Stimulated activated effector memory CD8-positive, alpha-beta T cell treated with anti-CD3 and anti-CD28 coated beads, Interleukin-12 subunit alpha, Interleukin-12 subunit beta, amount 100 ng/mL, for 72 hours (primary cell): ENCODE data around the gene TDG.

Experiments
- ATAC-seq: fragments of 150-1000 bp; cut with Tn5 transposase; 2 replicates; pipeline ENCODE4 v1.10.0; 2021
- DNase-seq, 2 donors: peaks; one replicate each; pipeline ENCODE4 v3.0.0; 2021 to 2022; ENCODE audit warnings: low spot score in 2 of 2
- H3K27ac Mint-ChIP-seq: one replicate; pipeline ENCODE4 v1.8.0; 2022; ENCODE audit warnings: mild to moderate bottlenecking, mixed read lengths
- H3K36me3 Mint-ChIP-seq: one replicate; pipeline ENCODE4 v1.8.0; 2022; ENCODE audit warnings: mild to moderate bottlenecking, mixed read lengths
- H3K4me1 Mint-ChIP-seq: one replicate; pipeline ENCODE4 v1.8.0; 2022; ENCODE audit warnings: mixed read lengths
- H3K4me3 Mint-ChIP-seq: one replicate; pipeline ENCODE4 v1.8.0; 2022; ENCODE audit warnings: mild to moderate bottlenecking, mixed read lengths
- H3K9me3 Mint-ChIP-seq: one replicate; pipeline ENCODE4 v1.8.0; 2022; ENCODE audit warnings: mixed read lengths

Gene TDG

DNA sequence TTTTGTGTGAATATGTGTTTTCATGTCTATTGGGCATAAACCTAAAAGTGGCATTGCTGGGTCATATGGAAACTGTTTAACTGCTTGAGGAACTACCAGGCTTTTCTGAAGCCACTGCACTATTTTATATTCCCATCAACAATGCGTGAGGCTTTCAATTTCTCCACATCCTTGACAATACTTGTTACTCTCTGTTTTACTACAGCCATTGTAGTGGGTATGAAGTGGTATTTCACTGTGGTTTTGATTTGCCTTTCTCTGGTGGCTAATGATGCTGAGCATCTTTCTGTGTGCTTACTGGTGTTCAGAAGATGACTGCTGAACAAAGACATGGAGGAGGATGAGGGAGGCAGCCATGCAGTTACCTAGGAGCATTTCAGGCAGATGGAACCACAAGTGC, 13.2 kb upstream of the TDG start:
- Mint-ChIP-seq H3K27ac (peak overlapping the region; percentile 19), H3K36me3 (peaks cover 83% of the 10 kb centered on the region), H3K4me1 (peaks cover 65% of the 10 kb centered on the region), H3K4me3 (peak overlapping the region; percentile 10), H3K9me3 (no peaks in the 10 kb centered on the region)
- DNase-seq (no peak), ATAC-seq (peak; percentile 68)

- H3K36me3 Mint-ChIP-seq, result peaks cover 50% of the 10 kb centered on the region
- peaks cover 49% of the 10 kb centered on the region for H3K4me1 Mint-ChIP-seq
- ATAC-seq (no peak), DNase-seq (no peak)
- no peaks in the 10 kb centered on the region for H3K9me3 Mint-ChIP-seq
- H3K27ac Mint-ChIP-seq, result peak overlapping the region; percentile 92
- H3K4me3 Mint-ChIP-seq, result peak overlapping the region; percentile 84
These were observed 9.7 kb upstream of the TDG start for GRCh38 chr12:103955811-103956508.

DNA sequence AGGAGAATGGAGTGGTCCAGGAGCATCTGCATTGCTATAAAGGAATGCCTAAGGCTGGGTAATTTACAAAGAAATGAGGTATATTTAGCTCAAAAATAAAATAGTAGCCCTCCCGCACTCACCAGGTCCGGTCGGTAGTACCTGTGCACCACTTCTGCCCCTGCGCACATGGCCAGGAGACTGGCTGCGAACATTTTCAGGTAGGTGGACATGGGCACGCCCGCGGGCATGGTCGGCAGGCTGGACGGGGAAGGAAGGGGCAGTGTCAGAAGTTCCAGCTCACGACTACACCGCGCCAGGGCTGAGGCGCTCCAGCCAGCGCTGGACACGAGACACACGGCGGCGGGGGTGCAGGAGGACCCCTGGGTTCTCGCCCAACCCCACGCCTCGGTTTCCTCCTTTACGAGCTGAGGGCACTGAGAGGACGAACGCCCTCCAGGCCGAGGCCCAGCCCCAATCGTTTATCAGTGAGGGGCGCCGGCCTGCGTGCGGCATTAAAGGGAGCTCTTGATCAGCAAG, 9.1 kb upstream of the TDG start:
- ATAC-seq (no peak), DNase-seq (no peak)
- Mint-ChIP-seq H3K36me3 (peaks cover 44% of the 10 kb centered on the region), H3K27ac (peak overlapping the region; percentile 92), H3K4me3 (peak overlapping the region; percentile 84), H3K9me3 (no peaks in the 10 kb centered on the region), H3K4me1 (peaks cover 49% of the 10 kb centered on the region)

- ATAC-seq, result no peak
- Mint-ChIP-seq H3K36me3 (peaks cover 31% of the 10 kb centered on the region), H3K27ac (peak overlapping the region; percentile 92)
These were observed 7.7 kb upstream of the TDG start for GRCh38 chr12:103957865-103958388.

GRCh38 chr12:103958621-103959020, 7.1 kb upstream of the TDG start:
- DNase-seq (no peak), ATAC-seq (no peak)
- no peaks in the 10 kb centered on the region for H3K9me3 Mint-ChIP-seq
- H3K4me3 Mint-ChIP-seq, result peak overlapping the region; percentile 84
- peaks cover 30% of the 10 kb centered on the region for H3K4me1 Mint-ChIP-seq
- peaks cover 24% of the 10 kb centered on the region for H3K36me3 Mint-ChIP-seq
- H3K27ac Mint-ChIP-seq, result peak overlapping the region; percentile 16

More at GRCh38 chr12:103957865-103958388, 7.7 kb upstream of the TDG start:
- peak overlapping the region; percentile 84 for H3K4me3 Mint-ChIP-seq
- no peaks in the 10 kb centered on the region for H3K9me3 Mint-ChIP-seq
- no peak for DNase-seq
- peaks cover 37% of the 10 kb centered on the region for H3K4me1 Mint-ChIP-seq

GRCh38 chr12:103960616-103961227, 5.0 kb upstream of the TDG start:
- Mint-ChIP-seq H3K36me3 (peaks cover 24% of the 10 kb centered on the region), H3K27ac (no peak overlapping the region), H3K4me3 (no peak overlapping the region), H3K4me1 (peaks cover 19% of the 10 kb centered on the region), H3K9me3 (no peaks in the 10 kb centered on the region)
- ATAC-seq, result no peak
- DNase-seq, result no peak

GRCh38 chr12:103962493-103962892, 3.2 kb upstream of the TDG start:
- Mint-ChIP-seq H3K4me3 (no peak overlapping the region), H3K9me3 (no peaks in the 10 kb centered on the region), H3K36me3 (peaks cover 32% of the 10 kb centered on the region), H3K4me1 (peaks cover 18% of the 10 kb centered on the region), H3K27ac (no peak overlapping the region)
- DNase-seq (no peak), ATAC-seq (no peak)

GRCh38 chr12:103964805-103965204, 867 bp upstream of the TDG start:
- DNase-seq (no peak), ATAC-seq (no peak)
- peak overlapping the region; percentile 99 for H3K27ac Mint-ChIP-seq
- peaks cover 53% of the 10 kb centered on the region for H3K36me3 Mint-ChIP-seq
- peaks cover 35% of the 10 kb centered on the region for H3K4me1 Mint-ChIP-seq
- H3K9me3 Mint-ChIP-seq, result no peaks in the 10 kb centered on the region
- H3K4me3 Mint-ChIP-seq, result peak overlapping the region; percentile 92

- no peak for DNase-seq
- peak overlapping the region; percentile 99 for H3K27ac Mint-ChIP-seq
- ATAC-seq, result no peak
- H3K9me3 Mint-ChIP-seq, result no peaks in the 10 kb centered on the region
- peaks cover 57% of the 10 kb centered on the region for H3K36me3 Mint-ChIP-seq
- H3K4me1 Mint-ChIP-seq, result peaks cover 39% of the 10 kb centered on the region
- peak overlapping the region; percentile 92 for H3K4me3 Mint-ChIP-seq
These were observed 450 bp upstream of the TDG start for GRCh38 chr12:103965255-103965589.

DNA sequence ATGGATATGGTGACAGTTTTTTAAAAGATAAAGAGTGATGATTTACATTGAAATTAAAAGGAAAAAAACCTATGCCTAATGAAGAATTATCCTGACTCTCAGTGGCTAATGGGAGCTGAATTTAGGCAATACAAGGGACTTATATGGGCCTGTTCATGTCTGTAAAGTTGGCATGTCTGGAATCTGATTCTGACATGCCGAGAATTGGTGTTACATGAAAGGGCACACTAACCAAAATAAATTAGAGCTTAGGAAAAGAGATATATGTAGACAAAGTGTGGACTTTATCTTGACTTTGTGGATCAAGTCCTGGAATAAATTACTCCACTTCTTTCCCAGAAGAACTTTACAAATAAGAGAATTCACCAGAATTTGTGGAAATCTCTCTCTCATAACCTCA, 1.1 kb downstream of the TDG start:
- peak overlapping the region; percentile 99 for H3K27ac Mint-ChIP-seq
- peak overlapping the region; percentile 92 for H3K4me3 Mint-ChIP-seq
- H3K9me3 Mint-ChIP-seq, result no peaks in the 10 kb centered on the region
- H3K36me3 Mint-ChIP-seq, result peaks cover 65% of the 10 kb centered on the region
- ATAC-seq, result no peak
- H3K4me1 Mint-ChIP-seq, result peaks cover 46% of the 10 kb centered on the region
- no peak for DNase-seq

DNA sequence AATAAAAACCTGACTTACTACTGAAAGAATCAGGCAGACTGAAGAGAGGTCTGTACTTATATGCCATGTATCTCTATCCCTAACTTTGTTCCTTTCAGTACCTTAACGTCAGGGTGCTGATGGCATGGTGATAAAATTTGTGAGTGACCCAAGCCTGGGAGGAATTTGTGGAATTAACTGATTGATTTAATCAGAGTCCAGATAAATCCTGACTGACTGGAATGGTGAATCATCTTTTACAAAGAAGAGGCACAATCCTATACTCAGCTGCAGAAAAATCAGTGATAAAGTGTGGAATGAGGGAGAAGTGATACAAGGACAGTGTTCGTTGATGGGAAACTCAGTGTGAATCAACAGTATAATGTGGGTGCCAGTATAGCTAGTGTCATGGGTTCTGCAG, 3.7 kb downstream of the TDG start:
- no peaks in the 10 kb centered on the region for H3K9me3 Mint-ChIP-seq
- DNase-seq (no peak), ATAC-seq (no peak)
- H3K36me3 Mint-ChIP-seq, result peaks cover 83% of the 10 kb centered on the region
- H3K4me3 Mint-ChIP-seq, result no peak overlapping the region
- H3K27ac Mint-ChIP-seq, result peak overlapping the region; percentile 55
- peaks cover 53% of the 10 kb centered on the region for H3K4me1 Mint-ChIP-seq

- Mint-ChIP-seq H3K4me3 (no peak overlapping the region), H3K9me3 (no peaks in the 10 kb centered on the region), H3K27ac (no peak overlapping the region), H3K4me1 (peaks cover 36% of the 10 kb centered on the region), H3K36me3 (peaks cover 88% of the 10 kb centered on the region)
- DNase-seq (no peak), ATAC-seq (no peak)
These were observed 8.2 kb downstream of the TDG start for GRCh38 chr12:103973909-103974308.

DNA sequence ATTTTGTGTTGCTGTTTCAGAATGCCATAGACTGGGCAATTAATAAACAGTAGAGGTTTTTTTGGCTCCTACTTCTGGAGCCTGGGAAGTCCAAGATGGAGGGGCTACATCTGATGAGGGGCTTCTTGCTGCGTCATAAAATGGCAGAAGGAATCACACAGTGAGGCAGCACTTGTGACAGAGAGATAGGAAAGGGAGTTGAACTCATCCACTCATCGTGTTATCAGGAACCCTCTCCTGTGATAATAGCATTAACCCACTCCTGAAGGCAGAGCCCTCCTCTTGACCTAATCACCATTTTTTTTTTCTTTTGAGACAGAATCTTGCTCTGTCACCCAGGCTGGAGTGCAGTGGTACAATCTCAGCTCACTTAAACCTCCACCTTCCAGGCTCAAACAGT, 9.7 kb downstream of the TDG start:
- no peak for ATAC-seq
- H3K27ac Mint-ChIP-seq, result peak overlapping the region; percentile 87
- peaks cover 24% of the 10 kb centered on the region for H3K4me1 Mint-ChIP-seq
- no peak for DNase-seq
- no peaks in the 10 kb centered on the region for H3K9me3 Mint-ChIP-seq
- H3K36me3 Mint-ChIP-seq, result peaks cover 88% of the 10 kb centered on the region
- no peak overlapping the region for H3K4me3 Mint-ChIP-seq

DNA sequence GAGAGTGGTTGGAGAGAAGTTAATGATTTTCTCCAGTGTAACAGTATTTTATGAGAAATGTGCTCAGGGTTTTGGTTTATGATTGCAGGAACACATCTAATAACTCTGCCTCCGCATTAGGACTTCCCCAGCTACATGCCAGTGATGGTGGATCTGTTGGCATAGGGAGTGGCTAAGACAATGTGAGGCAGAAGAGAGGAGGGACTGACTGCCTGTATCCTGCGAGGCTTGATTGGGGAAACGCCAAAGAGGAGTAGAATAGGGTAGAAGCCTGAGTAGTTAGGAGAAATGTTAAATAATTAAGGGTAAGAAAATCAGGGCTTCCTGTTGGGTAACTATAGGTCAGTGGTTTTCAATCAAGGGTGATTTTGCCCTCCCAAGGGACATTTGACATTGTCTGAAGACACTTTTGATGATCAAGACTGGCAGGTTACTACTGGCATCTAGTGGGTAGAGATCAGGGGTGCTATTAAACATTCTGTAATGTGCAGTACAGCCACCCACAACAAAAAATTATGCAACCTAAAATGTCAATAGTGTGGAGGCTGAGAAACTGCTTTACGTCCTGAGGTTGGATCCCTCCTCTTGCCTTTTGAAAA, 12.8 kb downstream of the TDG start:
- Mint-ChIP-seq H3K27ac (no peak overlapping the region), H3K4me3 (no peak overlapping the region), H3K4me1 (peaks cover 17% of the 10 kb centered on the region), H3K9me3 (no peaks in the 10 kb centered on the region), H3K36me3 (peaks cover 100% of the 10 kb centered on the region)
- ATAC-seq, result no peak
- no peak for DNase-seq

GRCh38 chr12:103986829-103987228, 21.2 kb downstream of the TDG start:
- no peaks in the 10 kb centered on the region for H3K9me3 Mint-ChIP-seq

DNA sequence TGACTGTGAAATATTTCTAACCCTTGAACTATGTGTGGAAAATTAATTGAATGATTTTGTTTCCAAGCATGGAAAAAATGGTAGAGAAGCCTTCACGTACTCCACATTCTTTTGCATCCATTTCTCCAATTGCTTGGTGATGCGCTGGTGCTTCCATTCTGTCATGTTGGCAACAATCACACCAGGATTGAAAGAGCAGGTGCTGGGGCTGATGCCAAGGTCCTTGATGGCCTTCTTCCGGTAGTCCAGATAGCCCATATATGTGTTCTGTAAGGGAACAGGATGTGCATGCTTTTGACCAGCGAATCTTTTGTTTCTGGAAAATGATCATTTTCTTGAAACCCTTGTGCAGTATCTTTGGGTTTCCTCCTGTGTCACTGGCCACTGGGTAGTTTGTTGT, 28.6 kb downstream of the TDG start:
- no peaks in the 10 kb centered on the region for H3K9me3 Mint-ChIP-seq
- H3K27ac Mint-ChIP-seq, result no peak overlapping the region
- peaks cover 10% of the 10 kb centered on the region for H3K36me3 Mint-ChIP-seq
- no peaks in the 10 kb centered on the region for H3K4me1 Mint-ChIP-seq
- ATAC-seq (no peak), DNase-seq (no peak)
- no peak overlapping the region for H3K4me3 Mint-ChIP-seq

More at GRCh38 chr12:103986829-103987228, 21.2 kb downstream of the TDG start:
- H3K4me3 Mint-ChIP-seq, result no peak overlapping the region
- no peaks in the 10 kb centered on the region for H3K4me1 Mint-ChIP-seq
- peaks cover 70% of the 10 kb centered on the region for H3K36me3 Mint-ChIP-seq
- peak overlapping the region; percentile 52 for H3K27ac Mint-ChIP-seq
- no peak for DNase-seq
- ATAC-seq, result no peak
